AG09319 (cell line): ENCODE measurements around the gene TTC28.

ENCODE experiments used
- DNase-seq: peaks from one replicate; pipeline ENCODE4 v3.0.0-alpha.2; 2010; ENCODE audit warnings: low read depth; ENCODE audit errors: extremely low read depth
- CTCF ChIP-seq: IDR thresholded peaks from 2 replicates; pipeline ENCODE4 v1.5.1; 2011; ENCODE audit warnings: low read depth, mild to moderate bottlenecking, inconsistent platforms, low read length, moderate library complexity

Gene TTC28

GRCh38 chr22:28394513-28395110, 285.0 kb downstream of the TTC28 start:
- TF ChIP-seq CTCF, result no peak
- no peak for DNase-seq

DNA sequence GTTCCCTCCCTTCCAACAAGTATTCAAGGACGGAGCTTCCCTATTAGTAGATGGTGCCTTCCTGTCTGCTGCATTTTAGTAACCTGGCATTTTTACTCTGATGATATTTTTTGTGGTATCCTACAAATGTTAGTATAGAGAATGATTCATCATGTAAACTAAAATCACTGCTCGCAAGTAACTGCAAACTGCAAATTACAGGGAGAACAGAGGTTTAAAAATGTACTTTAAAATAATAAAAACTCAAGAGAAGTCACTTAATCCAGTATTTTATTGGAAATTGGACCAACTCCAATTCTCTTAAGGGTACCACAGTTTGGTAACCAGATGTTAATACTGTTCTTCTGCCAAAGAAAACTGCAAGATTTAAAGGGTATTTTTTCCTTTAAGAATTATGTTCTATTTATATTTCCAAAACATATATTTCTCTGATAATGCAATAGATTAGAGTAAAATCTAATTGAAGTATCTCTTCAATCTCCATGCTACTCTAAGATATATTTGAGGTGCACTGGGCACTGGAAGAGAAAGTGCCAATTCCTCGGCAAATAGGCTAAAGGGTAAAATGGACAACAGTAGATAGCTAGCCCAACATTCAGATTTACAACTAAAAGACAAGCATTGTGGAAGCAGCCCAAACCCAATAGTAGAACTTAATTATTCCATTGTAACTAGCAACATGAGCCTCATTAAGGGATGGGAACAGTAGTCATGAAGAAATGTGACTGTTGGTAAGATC, 298.0 kb downstream of the TTC28 start:
- DNase-seq, result no peak
- no peak for TF ChIP-seq CTCF

DNA sequence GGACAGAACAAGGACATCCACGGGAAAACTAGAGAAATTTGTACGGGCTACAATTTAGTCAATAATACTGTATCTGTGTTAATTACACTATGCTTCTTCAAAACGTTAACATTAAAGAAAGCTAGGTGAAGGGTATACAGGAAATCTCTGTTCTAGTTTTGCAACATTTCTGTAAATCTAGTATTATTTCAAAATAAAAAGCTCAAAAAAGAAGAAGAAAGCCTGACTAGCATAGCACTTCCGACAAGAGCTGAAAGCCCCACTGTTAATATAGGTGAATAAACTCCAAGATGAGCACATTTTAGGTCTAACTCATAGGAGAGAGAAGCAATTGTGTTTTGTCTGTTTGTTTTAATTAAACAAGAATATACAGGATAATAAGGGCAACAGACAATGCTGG, 299.7 kb downstream of the TTC28 start:
- no peak for DNase-seq
- no peak for TF ChIP-seq CTCF

DNA sequence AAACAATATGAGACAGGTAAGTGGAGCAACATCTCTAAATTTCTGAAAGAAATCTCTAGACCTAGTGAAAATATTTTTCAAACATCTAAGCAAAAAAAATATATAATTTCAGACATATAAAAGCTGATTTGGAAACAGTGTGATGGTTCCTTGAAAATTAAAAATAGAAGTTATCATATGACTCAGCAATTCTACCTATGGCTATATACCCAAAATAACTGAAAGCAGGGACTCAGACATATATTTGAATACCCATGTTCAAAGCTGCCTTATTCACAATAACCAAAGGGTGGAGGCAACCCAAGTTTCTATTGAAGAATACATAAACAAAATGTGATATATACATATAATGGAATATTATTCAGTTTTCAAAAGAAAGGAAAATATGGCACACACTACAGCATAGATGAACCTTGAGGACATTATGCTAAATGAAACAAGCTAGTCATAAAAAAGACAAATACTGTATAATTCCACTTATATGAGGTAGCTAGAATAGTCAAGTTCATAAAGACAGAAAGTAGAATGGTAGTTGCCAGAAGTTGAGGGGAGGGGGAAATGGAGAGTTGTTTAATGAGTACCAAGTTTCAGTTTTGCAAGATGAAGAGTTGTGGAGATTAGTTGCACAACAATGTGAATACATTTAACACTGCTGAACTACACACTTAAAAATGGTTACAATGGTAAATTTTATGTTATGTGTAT, 300.4 kb downstream of the TTC28 start:
- no peak for TF ChIP-seq CTCF
- no peak for DNase-seq

DNA sequence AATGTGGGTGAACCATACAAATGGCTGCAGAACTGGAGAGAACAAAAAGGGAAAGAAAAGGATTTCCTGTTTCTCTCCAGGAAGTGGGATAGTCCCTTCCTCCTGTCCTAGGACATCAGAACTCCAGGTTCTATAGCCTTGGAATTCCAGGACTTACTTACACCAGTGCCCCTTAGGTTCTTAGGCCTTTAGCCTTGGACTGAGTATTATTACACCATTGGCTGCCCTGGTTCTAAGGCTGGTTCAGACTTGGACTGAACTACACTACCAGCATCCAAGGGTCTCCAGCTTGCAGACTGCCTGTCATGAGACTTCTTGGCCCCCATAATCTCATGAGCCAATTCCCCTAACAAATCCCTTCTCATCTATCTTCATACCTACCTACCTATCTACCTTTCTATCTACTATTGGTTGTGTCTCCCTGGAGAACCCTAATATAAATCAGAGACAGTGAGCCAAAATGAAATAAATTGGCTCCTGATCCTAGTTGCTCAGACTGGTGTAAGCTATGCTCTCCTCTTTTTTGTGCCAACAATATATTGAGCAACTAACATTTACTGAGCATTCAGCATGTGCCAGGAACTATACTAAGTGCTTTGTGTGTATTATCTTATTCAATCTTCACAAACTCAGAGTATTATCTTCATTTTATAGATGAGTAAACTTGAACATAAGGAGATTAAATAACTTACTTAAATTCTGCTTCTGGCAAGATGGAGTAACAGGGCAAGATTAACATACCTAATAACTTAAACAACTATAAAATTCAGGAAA, 303.7 kb downstream of the TTC28 start:
- TF ChIP-seq CTCF, result no peak
- no peak for DNase-seq

DNA sequence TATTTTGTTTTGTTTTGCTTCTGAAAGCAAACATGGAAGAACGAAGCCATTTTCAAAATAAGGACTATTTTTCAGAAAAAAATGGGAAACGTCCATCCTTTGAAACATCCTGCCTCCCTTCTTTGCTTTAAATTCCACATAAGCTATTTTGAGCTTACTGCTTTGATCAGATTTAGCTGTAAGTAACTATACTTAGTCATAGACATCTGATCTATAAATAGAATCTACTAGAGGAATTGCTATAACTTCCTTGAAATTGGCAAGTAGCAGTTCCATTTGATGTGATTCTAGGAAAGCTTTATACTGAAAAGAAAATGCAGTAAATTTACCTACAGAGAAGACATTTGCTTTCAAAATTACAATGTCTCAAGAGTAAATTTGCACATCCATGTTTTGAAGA, 305.8 kb downstream of the TTC28 start:
- no peak for TF ChIP-seq CTCF
- DNase-seq, result no peak
